ENCODE results near the gene PLK5. TPM values are rescaled to one million over a fixed set of nuclear protein-coding genes. Genes with fewer than 3 reads are reported as not detected.
"Not testable (repeated sequence)": the region's sequence is repeated elsewhere in the genome, so short reads cannot be mapped to it uniquely, and the experiment has no call there.

Gene PLK5, protein sequence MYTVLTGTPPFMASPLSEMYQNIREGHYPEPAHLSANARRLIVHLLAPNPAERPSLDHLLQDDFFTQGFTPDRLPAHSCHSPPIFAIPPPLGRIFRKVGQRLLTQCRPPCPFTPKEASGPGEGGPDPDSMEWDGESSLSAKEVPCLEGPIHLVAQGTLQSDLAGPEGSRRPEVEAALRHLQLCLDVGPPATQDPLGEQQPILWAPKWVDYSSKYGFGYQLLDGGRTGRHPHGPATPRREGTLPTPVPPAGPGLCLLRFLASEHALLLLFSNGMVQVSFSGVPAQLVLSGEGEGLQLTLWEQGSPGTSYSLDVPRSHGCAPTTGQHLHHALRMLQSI
- polyA plus RNA-seq (2012; ENCODE audit: insufficient read depth, insufficient read length, low read depth), result not detected

DNA sequence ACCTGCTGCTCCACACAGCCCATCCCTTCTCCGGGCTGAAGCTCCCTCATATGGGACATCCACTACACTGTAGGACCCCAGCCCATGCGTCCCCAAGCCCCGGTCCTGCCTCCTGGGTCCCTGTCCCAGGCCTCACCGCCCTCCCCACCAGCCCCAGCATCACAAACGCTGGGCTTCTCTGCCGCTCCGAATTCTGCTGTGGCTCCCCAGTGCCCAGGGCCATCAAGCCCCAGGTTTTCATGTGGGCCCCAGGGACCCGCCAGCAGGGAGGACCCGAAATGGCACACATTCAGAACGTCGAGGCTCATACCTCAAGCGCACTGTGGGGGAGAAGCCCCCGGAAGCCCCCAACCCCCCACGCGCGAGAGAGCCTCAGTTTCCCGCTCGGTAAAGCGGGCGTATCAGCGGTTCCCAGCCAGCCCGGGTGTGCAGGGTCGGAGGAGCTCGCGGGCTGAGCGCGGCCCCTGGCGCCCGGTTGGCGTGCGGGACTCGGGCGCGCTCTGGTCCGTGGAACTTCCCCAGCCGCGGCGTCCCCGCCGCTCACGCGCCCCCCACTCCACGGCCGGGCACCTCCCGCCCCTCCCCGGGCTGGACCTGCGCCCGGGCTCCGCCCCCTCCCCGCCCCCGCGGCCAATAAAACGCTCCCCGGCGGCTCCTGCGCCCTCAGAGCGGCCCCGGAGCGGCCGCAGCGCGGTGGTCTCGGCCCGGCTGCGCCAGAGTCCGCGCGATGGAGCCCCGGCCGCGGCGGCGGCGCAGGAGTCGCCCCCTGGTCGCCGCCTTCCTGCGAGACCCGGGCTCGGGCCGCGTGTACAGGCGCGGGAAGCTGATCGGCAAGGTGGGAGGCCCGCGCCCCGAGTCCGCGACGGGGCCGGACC lies at the start of gene PLK5:
Gene PLK5 (plus strand): TSS at position 666 of the 875 bp plus-strand sequence. CDS start 2,920 bp downstream, outside the sequence.
- no peak for DNase-seq
- Histone ChIP-seq H3K36me3 (no peaks in the 10 kb centered on the region), H3K4me3 (ENCODE audit: low read depth, low read length) (no peak within 1 kb of the TSS), H3K4me1 (no peaks in the 10 kb centered on the region), H3K9me3 (no peaks in the 10 kb centered on the region), H3K27me3 (peaks cover 38% of the 10 kb centered on the region)
- TF ChIP-seq, protein P1, sequence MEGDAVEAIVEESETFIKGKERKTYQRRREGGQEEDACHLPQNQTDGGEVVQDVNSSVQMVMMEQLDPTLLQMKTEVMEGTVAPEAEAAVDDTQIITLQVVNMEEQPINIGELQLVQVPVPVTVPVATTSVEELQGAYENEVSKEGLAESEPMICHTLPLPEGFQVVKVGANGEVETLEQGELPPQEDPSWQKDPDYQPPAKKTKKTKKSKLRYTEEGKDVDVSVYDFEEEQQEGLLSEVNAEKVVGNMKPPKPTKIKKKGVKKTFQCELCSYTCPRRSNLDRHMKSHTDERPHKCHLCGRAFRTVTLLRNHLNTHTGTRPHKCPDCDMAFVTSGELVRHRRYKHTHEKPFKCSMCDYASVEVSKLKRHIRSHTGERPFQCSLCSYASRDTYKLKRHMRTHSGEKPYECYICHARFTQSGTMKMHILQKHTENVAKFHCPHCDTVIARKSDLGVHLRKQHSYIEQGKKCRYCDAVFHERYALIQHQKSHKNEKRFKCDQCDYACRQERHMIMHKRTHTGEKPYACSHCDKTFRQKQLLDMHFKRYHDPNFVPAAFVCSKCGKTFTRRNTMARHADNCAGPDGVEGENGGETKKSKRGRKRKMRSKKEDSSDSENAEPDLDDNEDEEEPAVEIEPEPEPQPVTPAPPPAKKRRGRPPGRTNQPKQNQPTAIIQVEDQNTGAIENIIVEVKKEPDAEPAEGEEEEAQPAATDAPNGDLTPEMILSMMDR (IDR thresholded peaks at IDR 0.05; ENCODE audit: low read depth, low read length), result no peak

DNA sequence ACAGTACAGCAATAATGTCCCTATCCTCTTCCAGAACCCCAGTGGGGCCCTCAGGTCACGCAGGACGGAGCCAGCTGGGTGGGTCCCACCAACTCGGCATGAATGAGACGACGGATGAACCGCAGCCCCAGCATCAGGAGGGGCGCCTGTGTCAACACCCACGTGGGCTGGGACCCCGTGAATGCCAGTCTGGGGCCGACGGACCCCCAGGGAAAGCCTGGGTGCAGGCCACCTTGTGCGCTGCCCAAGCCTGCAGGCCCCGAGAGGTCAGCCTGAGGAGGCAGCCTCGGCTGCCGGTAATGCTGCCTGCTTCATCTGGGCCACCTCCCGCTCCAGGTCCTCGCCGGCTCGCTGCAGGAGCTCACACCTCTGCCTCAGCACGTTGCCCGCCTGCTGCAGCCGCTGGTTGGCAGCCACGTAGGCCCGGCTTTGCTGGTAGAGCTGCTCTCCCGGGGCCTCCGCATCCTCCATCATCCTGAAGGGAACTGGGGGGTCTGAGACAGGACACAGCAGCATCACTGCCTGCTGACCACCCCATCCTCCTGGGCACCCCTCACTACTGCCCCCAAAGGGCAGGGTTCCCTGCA lies 49.0 kb upstream of the PLK5 start:
- Histone ChIP-seq H3K4me1 (peaks cover 14% of the 10 kb centered on the region), H3K9me3 (no peaks in the 10 kb centered on the region), H3K4me3 (ENCODE audit: low read depth, low read length) (no peak overlapping the region), H3K27me3 (no peaks in the 10 kb centered on the region), H3K36me3 (peaks cover 7% of the 10 kb centered on the region)
- TF ChIP-seq, protein P1 (IDR thresholded peaks at IDR 0.05; ENCODE audit: low read depth, low read length), result no peak
- DNase-seq, result no peak

DNA sequence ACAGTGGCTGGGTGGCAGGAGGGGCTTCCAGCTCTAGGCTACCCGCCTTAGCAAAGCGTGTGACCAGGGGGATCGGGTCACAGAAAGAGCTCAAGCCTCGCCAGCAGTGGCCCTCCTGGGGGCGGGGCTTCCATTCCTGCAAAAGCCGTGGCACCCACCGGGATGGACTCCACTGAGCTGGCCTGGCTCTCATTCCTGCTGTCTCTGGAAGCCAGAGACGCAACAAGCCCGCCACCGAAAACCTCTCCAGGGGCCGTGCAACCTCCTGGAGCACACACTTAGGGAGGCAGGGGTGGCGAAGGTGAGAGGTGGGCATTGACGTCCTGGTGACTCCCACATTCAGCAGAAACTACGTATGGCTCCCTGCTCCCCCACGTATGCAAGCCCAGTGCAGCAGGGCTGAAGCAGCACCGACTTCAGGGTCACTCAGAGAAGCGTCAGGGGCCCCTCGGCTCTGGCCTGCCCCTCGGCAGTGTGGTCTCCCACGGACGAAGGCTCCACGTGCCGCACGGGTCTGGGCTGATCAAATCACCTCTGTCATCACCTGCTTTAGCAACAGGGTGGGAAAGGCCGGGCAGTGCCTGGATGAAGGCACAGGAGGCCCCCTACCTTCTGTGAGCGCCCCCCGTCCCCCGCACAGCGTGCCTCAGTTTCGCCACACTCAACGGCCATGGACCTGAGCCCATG lies 48.0 kb upstream of the PLK5 start:
- no peak for DNase-seq
- H3K36me3 ChIP-seq, result 0 out of 2 replicates have a peak, but pooled peaks cover 2% of the 10 kb centered on the region
- peaks cover 14% of the 10 kb centered on the region for H3K4me1 ChIP-seq
- no peaks in the 10 kb centered on the region for H3K27me3 ChIP-seq
- H3K9me3 ChIP-seq, result no peaks in the 10 kb centered on the region
- H3K4me3 ChIP-seq (ENCODE audit: low read depth, low read length), result no peak overlapping the region
- TF ChIP-seq, protein P1 (IDR thresholded peaks at IDR 0.05; ENCODE audit: low read depth, low read length), result no peak

DNA sequence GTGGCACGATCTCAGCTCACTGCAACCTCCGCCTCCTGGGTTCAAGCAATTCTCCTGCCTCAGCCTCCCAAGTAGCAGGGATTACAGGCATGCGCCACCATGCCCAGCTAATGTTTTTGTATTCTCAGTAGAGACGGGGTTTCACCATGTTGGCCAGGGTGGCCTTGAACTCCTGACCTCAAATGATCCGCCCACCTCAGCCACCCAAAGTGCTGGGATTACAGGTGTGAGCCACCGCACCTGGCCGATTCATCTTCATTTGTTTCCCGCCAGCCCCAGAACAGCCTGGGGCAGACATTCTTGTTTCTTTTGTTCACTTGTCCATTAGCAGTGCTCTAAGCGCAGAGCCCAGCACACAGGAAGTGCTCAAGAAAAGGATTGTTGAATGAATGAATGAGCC lies 46.8 kb upstream of the PLK5 start:
- H3K4me3 ChIP-seq (ENCODE audit: low read depth, low read length); H3K27me3 ChIP-seq; H3K9me3 ChIP-seq; DNase-seq; H3K36me3 ChIP-seq: not testable (repeated sequence)
- H3K4me1 ChIP-seq, result peaks cover 14% of the 10 kb centered on the region

DNA sequence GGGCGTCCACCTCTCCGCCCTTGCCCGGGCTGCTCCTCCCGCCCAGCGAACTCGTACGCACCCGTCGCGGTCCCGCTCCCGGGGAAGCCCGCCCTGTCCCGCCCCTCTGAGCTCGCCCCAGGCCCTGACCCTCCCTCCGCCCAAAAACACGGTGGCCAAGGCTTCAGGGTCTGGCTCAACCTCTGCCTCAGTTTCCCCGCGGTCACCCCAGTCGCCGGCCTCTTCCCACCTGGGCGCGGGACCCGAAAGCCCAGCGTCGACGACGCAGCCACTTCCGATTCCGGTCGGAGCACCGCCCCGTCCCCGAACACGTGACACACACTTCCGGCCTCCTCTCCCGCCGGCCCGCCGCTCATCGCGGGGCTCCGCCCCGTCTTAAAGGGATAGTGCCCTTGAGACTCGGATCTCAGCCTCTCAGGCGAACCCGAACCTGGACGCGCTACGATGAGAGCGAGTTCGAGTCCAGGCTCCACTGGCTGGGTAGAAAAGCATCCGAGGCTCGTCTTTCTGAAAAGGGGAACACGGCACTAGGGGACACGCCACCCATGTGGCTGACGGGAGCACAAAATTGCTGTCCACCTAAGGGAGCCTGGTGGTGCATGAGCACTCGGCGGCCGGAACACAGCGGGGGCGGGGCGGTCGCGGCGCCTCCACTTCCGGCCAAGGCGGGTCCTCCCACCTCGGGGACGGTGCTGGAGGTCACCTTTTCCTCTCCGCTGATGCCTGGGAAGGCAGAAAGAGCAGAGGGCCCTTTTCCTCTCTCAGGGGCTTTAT lies 44.8 kb upstream of the PLK5 start, which contains the start of gene C19orf25:
Gene C19orf25 (minus strand): TSS at position 282 of the 774 bp plus-strand sequence. CDS start 312 bp downstream, outside the sequence.
- no peaks in the 10 kb centered on the region for H3K9me3 ChIP-seq
- H3K36me3 ChIP-seq, result 0 out of 2 replicates have a peak, but pooled peaks cover 2% of the 10 kb centered on the region
- DNase-seq, result peak; percentile 96
- H3K4me1 ChIP-seq, result peaks cover 3% of the 10 kb centered on the region
- TF ChIP-seq, protein P1 (IDR thresholded peaks at IDR 0.05; ENCODE audit: low read depth, low read length), result no peak
- no peaks in the 10 kb centered on the region for H3K27me3 ChIP-seq
- H3K4me3 ChIP-seq (ENCODE audit: low read depth, low read length), result peak within 1 kb of the TSS; percentile 77

Data from BE2C (cell line).